Inflammatory macrophage (primary cell): ENCODE data around the gene MRPL48.

Source experiments
- DNase-seq, 2 donors: peaks; one replicate each; pipeline ENCODE4 v3.0.0-alpha.2; 2020 to 2022

The MRPL48 gene

GRCh38 chr11:73894725-73895335 lies 107.2 kb downstream of the MRPL48 start:
- no peak for DNase-seq

GRCh38 chr11:73902303-73902702 lies 114.6 kb downstream of the MRPL48 start:
- no peak for DNase-seq

- peak; percentile 30 to 79 for DNase-seq
Observed at GRCh38 chr11:73907191-73907590, 119.5 kb downstream of the MRPL48 start.

GRCh38 chr11:73912026-73912425 lies 124.4 kb downstream of the MRPL48 start:
- no peak for DNase-seq

GRCh38 chr11:73913472-73913871 lies 125.8 kb downstream of the MRPL48 start:
- DNase-seq, result no peak

- no peak for DNase-seq
Observed at GRCh38 chr11:73914284-73914683, 126.6 kb downstream of the MRPL48 start.
